Posterior vena cava (tissue), 2 donors: ENCODE data around the gene AK8. TPM values are rescaled to one million over a fixed set of nuclear protein-coding genes. Genes with fewer than 3 reads are reported as not detected.

Experiments
- DNase-seq: peaks from one replicate; pipeline ENCODE4 v3.0.0-alpha.2; 2020; ENCODE audit warnings: low spot score
- intact Hi-C, 2 donors: fragments of 100-400 bp; cut with DNase I; formaldehyde crosslinking; loops; one replicate each; pipeline versions ENCODE4 v1.14.1 to v1.14.2; 2022 to 2023
- total RNA-seq, 2 donors: library from RNA; stranded (reverse); fragmentation: NEBNext Ultra II Directional; extraction: Animal tissue kit (Norgen Biotek cat#: 25700); gene quantifications; one replicate each; pipeline ENCODE4 v1.2.1, GENCODE V29; 2021
- donor health status: DM: yes; HTN: yes; CAD: no.
- donor health status: DM: yes; HTN: yes; CAD: no.

The AK8 gene
- total RNA-seq, 2 donors from 2014 or later: 0.24 to 1.3 TPM

DNA sequence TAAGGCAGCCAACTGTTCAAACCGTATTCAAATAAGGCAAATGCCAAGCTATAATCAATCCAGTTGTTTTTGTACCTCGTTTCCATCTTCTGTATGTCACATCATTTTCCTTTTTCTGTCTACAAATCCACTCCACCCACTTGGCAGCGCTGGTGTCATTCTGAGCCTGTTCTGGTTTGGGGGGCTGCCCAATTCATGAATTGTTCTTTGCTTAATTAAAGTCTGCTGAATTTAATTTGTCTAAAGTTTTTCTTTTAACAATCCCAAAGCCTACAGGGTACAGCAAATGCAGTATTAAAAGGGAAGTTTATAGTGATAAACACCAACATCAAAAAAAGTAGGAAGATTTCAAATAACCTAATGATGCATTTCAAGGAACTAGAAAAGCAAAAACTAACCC, 114.5 kb downstream of the AK8 start:
- intact Hi-C loops: no loop called here

DNA sequence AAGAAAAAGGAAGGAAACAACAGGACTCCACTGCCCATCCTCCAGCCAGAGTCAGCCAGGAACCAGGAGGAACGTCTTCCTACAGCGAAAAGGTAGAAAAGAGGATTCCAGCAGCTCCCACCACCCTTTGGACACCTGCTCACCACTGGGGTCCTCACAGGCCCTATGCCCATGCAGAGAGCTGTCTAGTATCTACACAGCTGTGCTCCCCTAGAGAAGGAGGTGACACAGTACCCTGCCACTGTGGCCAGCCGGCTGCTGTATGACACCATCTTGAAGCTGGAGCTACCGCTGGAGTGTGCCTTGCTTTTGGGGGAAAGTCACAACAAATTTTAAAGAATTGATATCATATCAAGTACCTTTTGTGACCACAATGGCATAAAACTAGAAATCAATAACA, 115.2 kb downstream of the AK8 start:
- intact Hi-C loops: no loop called here
- DNase-seq: peak; percentile 60

More for the DNA sequence above, 114.5 kb downstream of the AK8 start:
- DNase-seq: peak; percentile 19

DNA sequence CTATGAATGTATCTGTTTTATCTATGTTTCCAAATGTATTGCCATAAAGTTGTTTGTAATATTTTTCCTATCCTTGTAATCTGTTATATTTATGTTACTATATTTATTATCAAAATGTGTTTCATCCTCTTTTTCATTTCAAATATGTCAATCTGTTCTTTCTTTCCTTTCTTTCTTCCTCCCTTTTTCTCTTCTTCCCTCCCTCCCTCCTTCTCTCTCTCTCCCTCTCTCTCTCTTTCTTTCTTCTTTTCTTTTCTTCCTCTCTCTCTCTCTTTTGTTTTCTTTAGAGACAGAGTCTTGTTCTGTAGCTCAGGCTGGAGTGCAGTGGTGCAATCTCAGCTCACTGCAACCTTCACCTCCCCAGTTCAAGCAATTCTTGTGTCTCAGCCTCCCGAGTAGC, 116.5 kb downstream of the AK8 start:
- intact Hi-C loops: no loop called here
- DNase-seq: peak; percentile 3

DNA sequence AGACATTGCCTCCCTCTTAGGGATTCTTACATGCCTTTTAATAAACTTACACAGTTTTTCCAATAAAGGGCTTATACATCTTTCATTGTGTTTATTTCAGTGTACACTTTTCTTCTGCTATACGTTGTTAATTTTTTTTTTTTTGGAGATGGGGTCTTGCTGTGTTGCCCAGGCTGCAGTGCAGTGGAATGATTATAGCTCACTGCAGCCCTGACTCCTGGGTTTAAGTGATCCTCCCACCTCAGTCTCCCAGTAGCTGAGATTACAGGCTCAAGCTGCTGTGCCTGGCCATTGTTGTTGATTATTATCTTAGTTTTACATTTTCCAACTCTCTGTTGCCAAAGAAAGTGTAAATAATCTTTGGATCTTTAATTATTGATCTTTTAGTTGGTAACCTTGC, 118.0 kb downstream of the AK8 start:
- intact Hi-C loops: no loop called here
- DNase-seq: no peak

DNA sequence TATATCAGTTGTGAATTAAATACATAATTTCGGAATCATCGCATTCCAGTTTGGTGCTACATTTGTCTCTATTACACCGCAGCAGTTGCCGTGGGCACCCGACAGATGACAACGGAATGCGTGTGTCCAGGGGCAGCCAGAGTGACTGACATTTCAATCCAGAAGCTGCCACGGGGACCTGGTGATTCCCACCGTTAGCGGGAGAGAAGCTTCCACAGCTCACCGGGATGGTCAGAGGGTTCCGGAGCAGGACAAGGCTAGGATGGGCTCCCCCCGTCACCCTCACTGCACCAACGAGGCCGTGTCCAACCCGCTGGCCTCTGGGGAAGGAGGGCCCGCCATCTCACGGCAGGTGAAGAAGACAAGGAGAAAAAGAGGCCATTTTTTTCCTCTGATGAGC, 121.1 kb downstream of the AK8 start:
- intact Hi-C loops: no loop called here

DNA sequence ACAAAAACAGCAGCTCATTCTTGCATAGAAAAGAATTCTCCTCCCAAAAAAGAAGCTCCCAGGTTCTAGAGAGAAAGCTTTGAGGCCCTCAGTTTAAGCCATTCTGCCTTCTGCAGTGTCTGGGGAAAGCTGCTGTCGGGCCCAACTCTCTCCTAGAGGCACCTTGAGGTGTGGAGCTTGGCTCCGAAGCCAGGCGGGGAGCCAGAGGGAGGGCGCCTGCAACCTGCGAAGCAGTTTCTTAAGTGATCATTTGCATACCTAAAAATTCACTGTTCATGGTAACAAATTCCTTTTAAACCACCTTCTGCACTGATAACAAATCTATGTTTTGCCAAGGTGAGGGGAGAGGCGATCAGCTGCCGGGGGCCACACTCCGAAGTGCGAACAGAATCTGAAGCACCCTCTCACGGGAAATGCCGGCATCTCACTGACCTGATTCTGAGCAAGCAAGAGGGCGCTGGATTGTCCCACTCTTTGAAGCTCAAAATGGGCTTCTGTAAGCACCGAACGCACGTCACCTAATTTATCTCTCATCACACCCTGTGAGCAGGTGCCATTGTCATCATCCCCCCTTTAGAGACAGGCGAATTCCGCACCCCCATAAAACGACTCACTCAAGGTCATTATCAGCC, 121.8 kb downstream of the AK8 start:
- intact Hi-C loops: no loop called here
- DNase-seq: peak; percentile 51

More for the DNA sequence above, 121.1 kb downstream of the AK8 start:
- peak; percentile 36 for DNase-seq

DNA sequence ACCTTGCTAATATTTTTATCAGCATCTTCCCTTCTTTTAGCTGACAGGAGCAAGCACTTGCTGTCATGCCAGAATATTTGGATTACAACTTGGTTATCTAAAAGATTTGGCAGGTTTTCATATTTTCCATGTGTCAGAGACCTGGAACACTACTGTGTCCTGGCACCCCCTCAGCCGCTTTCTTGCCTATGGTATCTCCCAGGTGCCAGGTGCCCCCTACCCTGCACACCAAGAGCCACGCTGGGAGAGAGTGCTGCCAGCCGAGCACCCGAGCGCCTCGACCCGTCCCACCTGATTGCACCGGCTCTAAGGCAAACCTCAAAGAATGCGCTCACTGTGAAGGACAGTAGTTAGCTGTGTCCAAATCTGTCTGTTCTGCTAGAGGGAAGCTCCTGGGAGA, 123.0 kb downstream of the AK8 start:
- intact Hi-C loops: no loop called here
- DNase-seq: peak; percentile 48

DNA sequence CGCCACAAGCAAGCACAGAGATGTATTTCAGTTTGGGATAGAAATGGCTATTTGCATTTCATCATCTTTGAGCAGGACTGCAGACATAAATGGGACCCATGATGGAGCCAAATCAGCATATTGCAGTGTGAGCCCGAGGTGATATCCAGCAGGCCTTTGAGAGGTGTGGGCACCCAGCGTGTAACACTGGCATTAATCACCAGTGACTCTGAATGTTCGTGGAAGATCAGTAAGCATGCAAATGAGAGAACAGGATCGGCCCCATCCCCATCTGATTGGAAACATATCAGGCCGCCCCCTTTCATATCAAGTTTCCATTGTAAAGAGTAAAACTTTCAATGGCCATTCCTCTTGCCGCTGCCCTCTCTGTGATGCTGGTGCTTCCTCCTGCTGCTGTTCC, 123.8 kb downstream of the AK8 start:
- intact Hi-C loops: no loop called here
- peak; percentile 13 for DNase-seq

DNA sequence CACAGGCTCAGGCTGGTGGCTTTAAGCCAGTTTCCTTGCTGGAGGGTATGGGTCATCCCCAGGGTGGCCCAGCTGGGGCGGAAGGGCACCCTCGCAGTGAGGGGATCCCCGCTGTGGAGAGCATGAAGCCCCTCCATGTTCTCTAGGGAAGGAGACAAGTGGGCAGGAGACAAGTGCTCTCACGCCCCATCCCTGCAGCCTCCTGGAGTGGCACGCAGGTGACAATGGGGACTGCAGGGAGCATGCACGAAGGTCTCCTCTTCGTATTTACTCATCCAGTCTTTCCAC, 124.5 kb downstream of the AK8 start:
- intact Hi-C loops: no loop called here
- DNase-seq: no peak

DNA sequence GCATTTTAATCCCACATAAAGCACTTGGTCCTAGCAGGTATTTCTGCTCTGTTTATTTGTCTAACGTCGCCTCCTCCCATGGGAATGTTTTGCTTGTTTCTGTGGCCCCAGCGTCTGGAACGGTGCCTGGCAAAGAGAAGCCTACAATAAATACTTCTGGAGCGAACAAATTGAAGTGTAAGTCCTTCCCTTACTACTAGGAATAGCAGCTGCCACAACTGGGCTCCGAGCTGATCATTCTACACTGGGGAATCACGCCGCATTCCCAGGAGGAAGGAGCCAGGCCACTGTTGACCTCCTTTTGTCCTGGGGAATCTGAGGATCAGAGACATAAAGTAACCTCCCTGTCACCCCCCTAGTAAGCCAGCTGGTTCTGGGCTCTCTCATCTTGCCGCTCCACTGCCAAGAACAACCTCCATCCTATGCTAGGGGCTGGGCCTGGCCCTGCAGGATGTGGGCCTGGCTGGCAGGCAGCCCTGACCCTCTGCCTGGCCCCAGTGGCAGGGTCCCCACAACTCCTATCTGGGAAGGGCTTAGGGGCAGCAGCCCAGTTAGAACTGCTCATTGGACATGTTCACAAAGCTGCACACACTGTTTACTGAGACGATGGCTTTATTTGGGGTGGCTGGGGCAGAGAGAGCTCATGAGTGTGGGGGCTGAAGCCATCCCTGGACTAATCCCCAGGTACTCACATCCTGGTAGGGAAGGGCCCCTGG, 125.0 kb downstream of the AK8 start:
- DNase-seq: peak; percentile 58
- intact Hi-C loops: no loop called here

DNA sequence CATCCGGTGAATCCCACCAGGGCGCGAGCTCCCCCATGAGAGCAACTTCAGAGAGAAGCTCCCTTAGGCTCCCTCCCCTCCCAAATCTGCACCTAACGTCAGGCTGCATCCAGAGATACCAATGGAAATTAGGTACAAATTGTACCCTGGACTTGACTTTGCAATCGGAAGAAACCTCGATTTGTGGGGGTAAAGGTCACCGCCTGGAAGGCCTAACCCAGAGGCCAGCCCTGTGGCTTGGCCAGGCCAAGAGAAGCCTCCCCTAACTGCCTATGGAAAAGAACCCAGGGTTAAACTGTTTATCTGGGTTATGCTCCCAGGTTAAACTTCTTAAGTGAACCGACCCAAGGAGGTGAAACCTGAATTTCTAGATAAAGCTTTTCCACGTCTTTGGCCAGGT, 127.4 kb downstream of the AK8 start:
- intact Hi-C loops: no loop called here
- DNase-seq: peak; percentile 36

DNA sequence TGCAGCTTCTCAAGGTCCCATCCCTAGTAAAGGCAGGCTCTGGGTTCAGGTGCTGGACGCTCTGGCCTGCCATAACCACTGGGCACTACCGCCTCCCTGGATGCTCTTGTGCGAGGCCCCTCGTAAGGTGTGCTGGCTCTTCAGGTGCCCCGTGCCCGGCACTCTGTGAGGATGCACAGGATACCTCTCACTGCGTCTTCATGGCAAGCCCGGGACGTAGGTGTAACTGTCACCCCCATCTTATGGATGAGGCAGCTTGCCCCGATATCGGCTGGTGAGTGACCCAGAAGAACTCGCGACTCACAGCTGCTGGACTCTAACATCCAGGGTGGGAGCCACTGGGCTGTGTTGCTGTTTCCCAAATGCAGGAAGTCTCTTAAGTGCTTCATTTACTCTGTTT, 128.8 kb downstream of the AK8 start:
- intact Hi-C loops: no loop called here
- peak; percentile 18 for DNase-seq

DNA sequence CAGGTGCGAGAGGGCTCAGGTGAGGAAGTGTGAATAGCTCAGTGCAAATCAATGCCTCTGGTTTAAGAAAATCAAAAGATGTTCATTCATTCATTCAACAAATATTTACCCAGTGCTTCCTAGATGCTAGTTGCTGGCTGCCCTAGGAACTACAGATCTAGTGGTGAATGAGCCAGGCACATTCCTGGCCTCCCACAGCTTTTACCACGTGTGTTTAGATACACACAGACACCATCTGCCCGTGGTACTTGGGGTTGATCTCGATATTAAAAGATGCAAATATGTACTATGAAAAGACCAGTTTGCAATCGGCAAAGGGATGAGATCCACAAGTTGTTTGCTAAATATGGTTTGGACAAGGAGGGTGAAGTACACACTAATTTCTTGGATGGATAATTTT, 129.6 kb downstream of the AK8 start:
- intact Hi-C loops: no loop called here

DNA sequence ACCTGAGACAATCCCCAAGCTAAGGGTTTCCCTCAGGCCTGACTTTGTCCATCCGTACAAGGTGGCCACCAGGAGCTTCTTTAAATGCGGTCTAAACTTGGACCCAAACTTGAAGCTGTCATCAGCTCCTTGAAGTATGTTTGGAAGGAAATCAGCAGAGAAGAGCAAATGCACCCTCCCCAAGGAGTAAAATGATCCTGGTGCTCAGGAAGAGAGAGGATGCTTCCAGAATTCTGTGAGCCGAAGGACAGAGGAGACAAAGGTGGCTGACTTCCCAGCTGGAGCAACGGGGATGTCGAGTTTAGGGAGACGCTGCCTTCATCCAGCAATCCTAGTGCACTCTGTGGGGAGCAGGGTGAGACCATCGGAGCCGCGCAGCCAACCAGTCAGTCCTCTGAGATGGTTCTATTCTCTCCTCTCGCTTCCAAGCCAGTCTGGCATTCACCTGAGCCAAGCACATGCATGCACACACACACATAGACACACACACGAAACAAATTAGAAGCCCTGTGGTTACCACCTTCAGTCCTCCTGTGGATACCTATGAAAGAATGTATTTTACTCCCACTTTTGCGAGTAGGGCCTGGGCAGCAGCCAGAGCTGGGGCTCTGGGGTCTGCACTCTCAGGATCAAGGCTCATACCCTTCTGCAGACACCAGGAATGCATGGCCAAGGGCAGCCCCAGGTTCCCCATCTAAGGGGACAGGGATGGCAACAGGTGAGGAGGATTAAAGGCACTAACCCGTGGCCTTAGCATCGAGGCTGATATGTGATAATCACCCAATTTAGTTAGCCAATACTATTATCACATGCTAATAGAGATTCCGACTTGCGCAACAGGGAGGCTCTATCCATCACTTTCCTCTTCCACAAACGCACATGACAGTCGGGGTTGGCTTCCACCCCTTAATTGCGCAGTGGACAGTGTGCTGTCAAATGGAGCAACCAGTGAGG, 132.1 kb downstream of the AK8 start:
- intact Hi-C loops: no loop called here

More for the DNA sequence above, 129.6 kb downstream of the AK8 start:
- peak; percentile 15 for DNase-seq

DNA sequence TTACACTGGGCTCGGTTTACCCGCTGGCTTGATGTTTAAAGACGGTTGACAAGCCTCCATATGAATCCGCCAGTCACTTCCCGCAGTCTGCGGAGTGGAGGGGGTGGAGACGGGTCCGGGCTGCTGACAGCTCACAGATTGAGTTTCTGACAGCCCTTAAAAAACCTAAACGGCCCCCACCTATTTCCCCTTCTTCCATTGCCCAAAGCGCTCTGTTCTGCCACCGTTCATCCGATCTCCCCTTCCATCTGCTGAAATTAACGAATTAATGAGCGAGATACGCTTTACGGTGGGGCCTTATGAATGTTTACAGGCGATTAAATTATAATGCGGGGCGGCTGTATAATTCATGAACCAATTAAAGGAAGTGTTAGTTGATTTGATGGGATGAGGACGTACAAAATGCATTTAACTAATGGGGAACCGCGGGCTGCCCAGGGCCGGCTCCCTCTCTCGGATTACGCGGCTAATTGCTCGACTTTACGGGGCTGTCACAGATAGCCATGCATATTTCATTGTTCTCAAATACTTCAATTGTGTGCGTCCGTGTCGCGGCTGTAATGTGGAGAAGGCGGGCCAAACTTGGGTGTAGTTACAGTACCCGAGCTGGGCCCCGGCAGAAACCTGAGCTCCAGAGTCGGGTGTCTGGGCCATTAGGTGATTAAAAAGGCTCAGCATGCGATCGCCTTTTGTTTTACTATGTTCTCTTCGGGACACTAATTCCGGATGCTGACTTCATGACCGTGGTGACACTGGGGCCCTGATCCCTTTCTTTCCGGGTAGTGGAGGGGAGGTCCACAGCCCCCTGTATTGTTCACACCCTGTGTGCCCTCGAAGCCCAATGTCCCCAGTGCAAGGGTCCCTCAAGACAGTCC, 133.0 kb downstream of the AK8 start:
- intact Hi-C loops: no loop called here
- peak; percentile 58 for DNase-seq

More for the DNA sequence above, 132.1 kb downstream of the AK8 start:
- DNase-seq: peak; percentile 49

DNA sequence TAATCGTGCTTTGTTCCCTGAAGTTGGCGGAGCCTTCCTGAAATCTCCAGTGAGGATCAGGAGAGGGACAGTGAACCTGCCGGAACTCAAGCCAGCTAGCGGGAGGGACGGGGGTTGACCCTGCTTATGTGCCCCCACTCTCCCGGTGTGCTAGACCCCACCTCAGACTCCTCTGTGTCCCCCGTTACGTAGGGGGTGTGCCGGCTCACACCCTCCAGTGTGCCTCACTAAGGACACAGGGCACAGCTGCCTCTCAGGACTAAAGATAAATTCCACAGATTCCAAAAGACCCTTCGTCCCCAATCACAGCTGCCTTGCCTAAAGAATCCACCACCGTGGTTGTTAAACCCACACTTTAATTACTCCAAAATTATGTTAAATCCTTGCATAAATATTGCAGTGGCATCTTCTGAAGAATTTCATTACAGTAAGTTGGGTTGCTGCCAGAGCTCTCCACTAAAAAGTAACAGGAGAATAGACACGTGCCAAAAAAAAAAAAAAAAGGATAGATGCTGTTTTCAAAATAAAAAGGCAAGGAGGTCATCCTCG, 134.1 kb downstream of the AK8 start:
- intact Hi-C loops: no loop called here
- peak; percentile 20 for DNase-seq

DNA sequence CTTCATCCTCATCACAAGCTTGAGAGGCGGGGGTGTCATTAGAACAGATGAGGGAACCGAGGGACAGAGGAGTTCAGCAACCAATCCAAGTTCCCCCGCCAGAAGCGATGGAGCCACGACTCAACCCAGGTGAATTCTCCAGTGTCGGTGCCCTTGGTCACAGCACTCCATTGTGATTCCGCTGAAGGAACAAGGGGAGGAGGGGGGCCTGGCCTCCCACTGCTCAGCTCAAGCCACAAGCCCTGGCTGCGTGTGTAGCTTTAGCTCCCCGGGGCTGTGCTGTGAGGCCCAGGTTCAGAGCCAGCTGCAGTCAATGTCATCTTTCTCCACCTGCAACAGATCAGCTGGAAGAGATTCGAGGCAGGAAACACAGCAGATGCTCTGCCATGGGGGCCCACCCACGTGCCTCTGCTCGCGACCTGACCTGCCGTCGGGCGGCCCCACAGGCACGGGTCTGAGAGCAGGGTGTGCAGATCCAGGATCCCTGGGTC, 135.2 kb downstream of the AK8 start:
- DNase-seq: peak; percentile 66
- intact Hi-C loops: no loop called here

DNA sequence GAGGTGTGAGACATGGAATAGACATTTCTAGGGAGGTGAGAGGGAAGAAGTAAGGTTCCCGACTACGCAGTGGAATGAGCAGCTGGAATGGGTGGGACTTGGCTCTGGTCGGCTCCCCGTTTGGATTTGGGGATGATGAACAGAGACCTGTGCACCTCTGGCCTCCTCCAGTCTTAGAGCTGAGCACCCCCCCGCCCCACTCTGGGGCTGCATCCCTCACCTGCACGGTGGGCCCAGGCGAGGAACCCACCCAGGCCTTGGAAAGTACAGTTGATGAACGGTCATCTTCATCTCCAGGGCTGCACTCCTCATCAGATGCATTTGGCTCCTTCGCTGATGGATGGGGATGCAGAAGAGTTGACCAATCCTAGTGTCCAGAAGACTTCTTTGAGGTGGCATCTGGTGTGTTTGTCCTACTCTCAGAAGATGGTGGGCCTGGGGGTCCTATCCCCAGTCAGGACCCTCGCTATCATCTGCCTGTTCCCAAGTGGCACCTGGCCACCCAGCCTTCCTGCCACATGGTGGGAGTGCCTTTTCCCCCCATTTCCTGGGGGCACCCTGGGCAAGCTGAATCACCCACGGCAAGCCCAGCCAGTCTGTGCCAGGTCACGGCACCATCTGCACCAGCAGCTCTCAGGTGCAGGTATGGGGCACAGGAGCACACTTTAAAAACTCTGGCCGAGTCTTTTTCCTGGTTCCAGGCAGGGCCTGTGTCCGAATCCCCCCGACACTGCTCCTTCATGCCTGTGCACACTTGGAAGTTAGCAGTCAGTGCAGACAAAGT, 137.4 kb downstream of the AK8 start:
- DNase-seq: peak; percentile 72
- intact Hi-C loops: no loop called here
